GM12878 (cell line): ENCODE measurements around the gene CELF2. TPM values are rescaled to one million over a fixed set of nuclear protein-coding genes. Genes with fewer than 3 reads are reported as not detected.

Experiments
- ATAC-seq: fragments of 200-7000 bp; cut with Tn5 transposase; 3 replicates; pipeline ENCODE4 v1.9.1; 2020; ENCODE audit warnings: mild to moderate bottlenecking, moderate library complexity
- BruUV-seq: library from RNA; stranded (reverse); fragments of 400-500 nt; replicated peaks from 2 replicates; lab custom pipeline; 2021; lab: Mats Ljungman, UMichigan
- CTCF ChIA-PET: fragments of 300-600 bp; sonication (Branson Sonifier 250); formaldehyde crosslinking; extraction: SDS; loops from one replicate; lab custom pipeline; 2021; ENCODE audit warnings: inconsistent platforms; lab: Yijun Ruan, JAX
- POLR2A ChIA-PET: fragments of 350-600 bp; formaldehyde crosslinking; extraction: SDS; loops from one replicate; lab custom pipeline; 2021; ENCODE audit warnings: inconsistent platforms; lab: Charles Lee
- RAD21 ChIA-PET: fragments of 300-600 bp; sonication (Branson Sonifier 250); formaldehyde crosslinking; loops from one replicate; lab custom pipeline; 2023; ENCODE audit warnings: antibody characterized with exemption; ENCODE audit not compliant: unreplicated experiment; lab: Charles Lee
- SMC1A ChIA-PET: fragments of 300-600 bp; sonication (Branson Sonifier 250); formaldehyde crosslinking; loops from one replicate; lab custom pipeline; 2023; ENCODE audit not compliant: unreplicated experiment, uncharacterized antibody; lab: Charles Lee
- DNase-seq: peaks from one replicate; pipeline ENCODE4 v3.0.0-alpha.2; 2011; ENCODE audit warnings: low read depth, low spot score
- FAIRE-seq: peaks from 3 replicates; lab custom pipeline; 2011; peaks lifted over from hg19 to GRCh38; lab: Jason Lieb, UNC
- H2AFZ ChIP-seq: 2 replicates; pipeline ENCODE4 v1.6.0; 2011; ENCODE audit warnings: low read depth, low read length, control low read depth; ENCODE audit not compliant: control insufficient read depth
- H3K27ac ChIP-seq: 2 replicates; pipeline ENCODE4 v1.5.1; 2011; ENCODE audit warnings: control low read depth; ENCODE audit not compliant: control insufficient read depth, insufficient read depth
- H3K27me3 ChIP-seq, 2 experiments: replicated peaks in 1 of 2; 2 replicates each; pipeline versions ENCODE4 v1.6.0 to v1.6.1; 2011; ENCODE audit warnings: low read length in 1 of 2; ENCODE audit not compliant: control insufficient read depth in 2 of 2, insufficient read depth in 2 of 2
- H3K36me3 ChIP-seq, 2 experiments: 2 replicates each; pipeline ENCODE4 v1.5.1; 2011; ENCODE audit warnings: low read length in 1 of 2; ENCODE audit not compliant: control insufficient read depth in 2 of 2, insufficient read depth in 2 of 2
- H3K4me1 ChIP-seq: 2 replicates; pipeline ENCODE4 v1.6.1; 2011; ENCODE audit warnings: mild to moderate bottlenecking, low read length, moderate library complexity, mixed read lengths; ENCODE audit not compliant: control insufficient read depth, insufficient read depth
- H3K4me2 ChIP-seq: 2 replicates; pipeline ENCODE4 v1.6.0; 2011; ENCODE audit warnings: control low read depth; ENCODE audit not compliant: control insufficient read depth, insufficient read depth
- H3K4me3 ChIP-seq: fragments of 200-600 bp; sonication (generic); 2 replicates; pipeline ENCODE4 v1.5.1; 2016
- H3K79me2 ChIP-seq: 2 replicates; pipeline ENCODE4 v1.6.0; 2011; ENCODE audit warnings: low read length; ENCODE audit not compliant: control insufficient read depth, insufficient read depth
- H3K9ac ChIP-seq: 2 replicates; pipeline ENCODE4 v1.8.0; 2011; ENCODE audit warnings: low read length, control low read depth, mixed read lengths; ENCODE audit not compliant: control insufficient read depth, insufficient read depth
- H3K9me3 ChIP-seq: replicated peaks from 3 replicates; pipeline ENCODE4 v1.5.1; 2011; ENCODE audit warnings: mild to moderate bottlenecking, low read length; ENCODE audit not compliant: control insufficient read depth, insufficient read depth
- H4K20me1 ChIP-seq: 2 replicates; pipeline ENCODE4 v1.6.0; 2011; ENCODE audit not compliant: control insufficient read depth, insufficient read depth
- CBFB ChIP-seq: IDR thresholded peaks from 2 replicates; pipeline ENCODE4 v1.6.1; 2016; ENCODE audit warnings: antibody characterized with exemption, low read depth
- CBX5 ChIP-seq: sonication (generic); IDR thresholded peaks from 2 replicates; pipeline ENCODE4 v1.6.1; 2016; ENCODE audit warnings: low read depth, moderate library complexity, mild to moderate bottlenecking, inconsistent platforms
- CTCF ChIP-seq, 3 experiments: IDR thresholded peaks in 2 of 3; conservative IDR thresholded peaks in 1 of 3; 2 replicates each; pipeline ENCODE4 v1.5.1; 2011; ENCODE audit warnings: low read depth in 3 of 3, low read length in 3 of 3, mild to moderate bottlenecking in 3 of 3, control low read depth in 2 of 3, moderate library complexity in 2 of 3, inconsistent platforms in 1 of 3, mixed read lengths in 1 of 3; ENCODE audit not compliant: control insufficient read depth in 2 of 3, insufficient read depth in 1 of 3; ENCODE audit errors: extremely low read depth in 1 of 3
- GATAD2B ChIP-seq: fragments of 450-650 bp; conservative IDR thresholded peaks from 2 replicates; pipeline ENCODE4 v1.6.1; 2017; ENCODE audit warnings: low read depth, mild to moderate bottlenecking, moderate library complexity
- IKZF1 ChIP-seq: fragments of 450-650 bp; conservative IDR thresholded peaks from 2 replicates; pipeline ENCODE4 v1.6.1; 2017; ENCODE audit warnings: antibody characterized with exemption, mild to moderate bottlenecking
- IRF5 ChIP-seq: fragments of 450-650 bp; IDR thresholded peaks from 2 replicates; pipeline ENCODE4 v1.6.1; 2017; ENCODE audit warnings: borderline replicate concordance
- PAX8 ChIP-seq: fragments of 450-650 bp; IDR thresholded peaks from 2 replicates; pipeline ENCODE4 v1.6.1; 2017; ENCODE audit warnings: mild to moderate bottlenecking, moderate library complexity
- PML ChIP-seq: IDR thresholded peaks from 2 replicates; pipeline ENCODE4 v1.6.1; 2012; ENCODE audit warnings: low read length, inconsistent platforms
- SREBF2 ChIP-seq: IDR thresholded peaks from 2 replicates; pipeline ENCODE4 v1.6.1; 2012; ENCODE audit warnings: mild to moderate bottlenecking, low read length
- USF1 ChIP-seq: IDR thresholded peaks from 2 replicates; pipeline ENCODE4 v1.6.1; 2011; ENCODE audit warnings: borderline replicate concordance, low read depth, mild to moderate bottlenecking, moderate library complexity, mixed read lengths, low read length; ENCODE audit not compliant: insufficient read depth; ENCODE audit errors: extremely low read length
- WGBS: methylation state at CpG from one replicate; pipeline ENCODE4 v1.1.6; 2016; ENCODE audit warnings: low lambda C conversion rate; ENCODE audit not compliant: insufficient replicate concordance, insufficient coverage; ENCODE audit errors: missing lambda C conversion rate; 5-methylcytosine and 5-hydroxymethylcytosine counted together
- in situ Hi-C: fragments of 300-500 bp; cut with MboI; formaldehyde crosslinking; loops from 9 replicates; pipeline ENCODE4 v1.14.3; 2018; ENCODE audit warnings: mixed read lengths
- intact Hi-C: fragments of 100-400 bp; cut with micrococcal nuclease; formaldehyde crosslinking; loops from one replicate; pipeline ENCODE4 v1.14.2; 2022; ENCODE audit not compliant: unreplicated experiment
- polyA plus RNA-seq, 11 experiments: library from polyadenylated mRNA; depleted of rRNA in 4 of 11; unstranded in 6 of 11; stranded (reverse) in 5 of 11; fragments of >200 nt; fragmentation: Nextera tagmentation in 4 of 11; fragmentation: Illumina TruSeq in 1 of 11; extraction: Ambion mirVana in 4 of 11; extraction: Trizol in 1 of 11; gene quantifications; 1 replicate in 1 of 11; 2 replicates in 10 of 11; pipeline versions ENCODE4 v1.2.1 to v1.2.3, GENCODE V29; 2011 to 2016; ENCODE audit warnings: inconsistent platforms in 2 of 11, missing spikeins in 2 of 11, low read depth in 1 of 11
- total RNA-seq, 4 experiments: library from RNA; depleted of rRNA in 3 of 4; stranded (reverse); fragments of >200 nt in 3 of 4; fragmentation: Illumina TruSeq in 1 of 4; extraction: Trizol in 1 of 4; gene quantifications; 2 replicates each; pipeline versions ENCODE4 v1.2.1 to v1.2.3, GENCODE V29; 2013 to 2021

Gene CELF2
- total and polyA plus RNA-seq, 10 of the 15 experiments (the other 5 are each of a cell fraction or from before 2014, with no cell fraction given) = 20.8 to 129 (median 86.3) TPM

GRCh38 chr10:11218395-11218794, 200.7 kb downstream of the CELF2 start:
- Histone ChIP-seq H3K9ac (no peak overlapping the region), H3K27me3 (no peaks in the 10 kb centered on the region), H4K20me1 (peaks cover 7% of the 10 kb centered on the region), H3K27ac (no peak overlapping the region; the same call in 1 of the 2 replicates), H3K4me2 (no peak overlapping the region), H3K9me3 (no peaks in the 10 kb centered on the region), H3K4me3 (no peak overlapping the region), H3K36me3 (peaks cover 8 to 56% of the 10 kb centered on the region in 2 experiments), H3K79me2 (peaks cover 94% of the 10 kb centered on the region), H2AFZ (no peak overlapping the region), H3K4me1 (peaks cover 13% of the 10 kb centered on the region)
- FAIRE-seq = no peak
- TF ChIP-seq CBFB (no peak), CBX5 (no peak), PAX8 (no peak), USF1 (no peak), IKZF1 (no peak), IRF5 (no peak), GATAD2B (no peak), SREBF2 (no peak), PML (no peak), CTCF (IDR thresholded peaks at IDR 0.05 in 2 of 3, conservative IDR thresholded peaks at IDR 0.05 in 1 of 3; ENCODE audit: control insufficient read depth in 2 of 3, extremely low read depth in 1 of 3, insufficient read depth in 1 of 3, low read depth in 3 of 3, low read length in 3 of 3) (no peak)
- ChIA-PET SMC1A (interaction anchor here (1.0 to 9.3 kb wide), 8 partner anchors 8 to 40 kb away, joined by 3 to 108 read pairs (median 4); no protein-coding TSS in a partner anchor), CTCF (interaction anchor here (1.2 to 1.7 kb wide), 5 partner anchors 8 to 55 kb away, joined by 3 to 6 read pairs (median 4); no protein-coding TSS in a partner anchor), POLR2A (interaction anchor here (1.6 to 2.1 kb wide), 2 partner anchors 9 to 18 kb away, joined by 6 to 7 read pairs; no protein-coding TSS in a partner anchor), RAD21 (interaction anchor here (0.9 to 1.2 kb wide), 2 partner anchors 17 to 25 kb away, joined by 3 read pairs; no protein-coding TSS in a partner anchor)
- no TSS peak for BruUV-seq
- ATAC-seq = peak; percentile 47
- in situ Hi-C loops (no loop called here), intact Hi-C loops (no loop called here)
- WGBS = 73% methylated on average over 5 of the region's 5 CpGs
- no peak for DNase-seq
